GM19328 (cell line): ENCODE data around the gene CACHD1.

Source experiments
- ATAC-seq: cut with Tn5 transposase; IDR thresholded peaks from one replicate; pipeline ENCODE4 v1.9.1; 2021; ENCODE audit warnings: mild to moderate bottlenecking, moderate library complexity; ENCODE audit not compliant: unreplicated experiment

Gene CACHD1

DNA sequence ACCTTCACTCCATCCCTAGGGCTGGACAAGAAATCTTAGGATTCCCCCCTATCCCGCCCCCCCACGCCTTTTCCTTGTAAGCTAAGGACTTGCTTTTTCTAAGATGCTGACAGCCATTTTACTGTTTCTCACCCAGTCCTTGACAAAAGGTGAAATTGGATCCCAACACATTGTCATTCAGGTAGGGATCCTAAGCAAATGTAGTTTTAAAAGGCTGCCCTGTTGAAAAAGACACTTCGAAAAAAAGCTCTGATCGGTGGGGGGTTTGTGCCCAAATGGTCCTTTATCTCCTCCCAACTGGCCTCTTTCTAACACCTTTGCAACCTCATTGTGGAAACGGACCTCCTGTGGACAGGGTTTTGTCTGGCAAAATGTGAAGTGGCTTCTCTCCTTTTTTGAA is 2.9 kb downstream of the CACHD1 start:
- ATAC-seq = no peak

DNA sequence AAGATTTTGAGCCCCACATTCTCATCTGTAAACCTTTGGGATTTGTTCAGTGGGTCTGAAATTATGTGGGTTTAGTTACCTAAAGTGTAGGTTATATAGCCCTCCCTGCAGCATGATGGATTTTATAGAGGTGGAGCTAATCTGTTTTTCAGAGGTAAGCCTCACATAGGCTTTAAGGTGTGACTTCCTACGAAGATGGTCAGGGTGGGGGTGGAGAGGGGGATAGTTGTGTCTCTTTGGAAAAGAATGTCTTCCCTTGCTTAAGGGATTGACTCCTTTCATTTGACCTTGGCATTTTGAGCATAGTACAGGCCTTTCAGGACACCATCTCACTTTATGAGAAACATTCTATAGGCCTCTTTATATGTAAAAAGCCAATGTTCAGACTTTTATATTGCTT is 3.4 kb downstream of the CACHD1 start:
- ATAC-seq = no peak

DNA sequence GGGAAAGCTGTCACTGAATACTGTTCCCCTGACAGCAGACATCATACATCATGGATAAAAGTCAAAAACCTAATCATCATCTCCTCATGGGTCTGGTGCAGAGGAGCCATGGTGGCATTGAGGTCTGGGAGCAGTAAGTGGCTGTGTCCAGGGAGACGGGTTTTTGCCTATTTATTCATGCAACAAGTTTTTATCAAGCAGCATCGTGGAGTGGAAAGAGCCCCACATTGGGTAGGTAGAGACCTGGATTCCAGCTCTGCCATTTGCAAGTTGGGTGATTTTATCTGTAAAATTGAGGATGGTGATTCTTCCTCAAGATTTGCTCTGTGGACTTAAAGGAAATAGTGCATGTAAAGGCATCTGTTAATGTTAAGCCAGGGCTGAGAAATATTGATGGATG is 4.2 kb downstream of the CACHD1 start:
- ATAC-seq = no peak

DNA sequence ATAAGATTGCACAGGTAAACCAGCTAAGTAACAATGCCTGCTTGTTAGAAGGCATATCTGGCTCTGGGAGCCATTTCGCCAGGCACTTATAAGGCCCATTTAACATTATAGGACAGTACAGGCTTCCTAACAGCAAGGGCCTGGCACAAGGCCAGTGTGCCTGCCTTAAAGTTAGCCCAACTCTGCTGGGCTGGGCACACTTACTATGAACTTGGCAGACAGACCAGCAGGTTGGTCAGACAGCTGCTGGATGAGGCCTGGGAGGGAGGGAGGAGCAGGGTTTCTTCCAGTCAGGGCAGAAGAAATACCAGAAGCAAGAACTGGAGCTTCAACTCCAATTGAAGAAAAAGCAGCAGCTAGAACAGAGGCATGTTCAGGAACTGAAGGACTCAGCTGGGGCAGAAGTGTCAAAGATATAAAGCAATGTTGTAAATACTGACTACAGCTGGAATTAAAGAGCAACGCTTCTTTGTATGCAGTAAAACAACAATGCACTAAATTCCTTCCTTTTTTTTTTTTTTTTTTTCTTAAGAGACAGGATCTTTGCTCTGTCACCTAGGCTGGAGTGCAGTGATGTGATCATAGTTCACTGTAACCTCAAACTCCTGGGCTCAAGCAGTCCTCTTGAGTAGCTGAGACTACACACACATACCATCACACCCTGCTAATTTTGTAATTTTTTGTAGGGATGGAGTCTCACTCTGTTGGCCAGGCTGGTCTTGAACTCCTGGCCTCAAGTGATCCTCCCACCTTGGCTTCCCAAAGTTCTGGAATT is 4.9 kb downstream of the CACHD1 start:
- ATAC-seq = no peak

DNA sequence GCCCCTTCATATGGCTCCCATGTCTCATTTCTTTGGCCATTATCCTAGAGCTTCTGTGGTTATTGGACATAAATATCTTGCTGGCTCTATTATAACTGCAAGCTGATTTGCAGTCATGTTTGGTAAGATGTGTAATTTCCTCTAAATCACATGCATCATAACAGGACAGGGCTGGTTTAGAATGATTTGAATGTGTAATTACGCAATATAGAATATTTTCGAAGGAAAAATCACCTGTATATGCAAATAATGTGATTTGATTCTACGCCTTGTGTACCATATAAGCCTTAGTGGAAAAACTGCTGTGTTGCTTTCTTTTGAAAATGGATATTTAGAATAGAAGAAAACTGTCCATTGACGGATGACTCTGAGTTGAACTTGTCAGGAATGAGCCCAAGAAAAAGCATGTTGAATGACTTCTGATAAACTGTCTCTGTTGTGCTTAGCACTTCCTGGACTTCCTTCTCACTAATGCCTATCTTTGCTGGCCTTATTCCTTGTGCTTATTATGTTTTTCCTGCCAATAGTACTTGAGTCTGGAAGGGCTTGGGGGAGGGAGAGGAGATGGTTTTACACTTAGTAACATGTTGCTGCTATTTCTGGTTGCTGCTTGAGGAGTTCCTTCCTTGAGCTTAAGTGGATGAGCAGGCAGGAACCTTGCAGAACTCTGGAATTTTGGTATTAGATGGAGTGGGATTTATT is 6.5 kb downstream of the CACHD1 start:
- no peak for ATAC-seq

DNA sequence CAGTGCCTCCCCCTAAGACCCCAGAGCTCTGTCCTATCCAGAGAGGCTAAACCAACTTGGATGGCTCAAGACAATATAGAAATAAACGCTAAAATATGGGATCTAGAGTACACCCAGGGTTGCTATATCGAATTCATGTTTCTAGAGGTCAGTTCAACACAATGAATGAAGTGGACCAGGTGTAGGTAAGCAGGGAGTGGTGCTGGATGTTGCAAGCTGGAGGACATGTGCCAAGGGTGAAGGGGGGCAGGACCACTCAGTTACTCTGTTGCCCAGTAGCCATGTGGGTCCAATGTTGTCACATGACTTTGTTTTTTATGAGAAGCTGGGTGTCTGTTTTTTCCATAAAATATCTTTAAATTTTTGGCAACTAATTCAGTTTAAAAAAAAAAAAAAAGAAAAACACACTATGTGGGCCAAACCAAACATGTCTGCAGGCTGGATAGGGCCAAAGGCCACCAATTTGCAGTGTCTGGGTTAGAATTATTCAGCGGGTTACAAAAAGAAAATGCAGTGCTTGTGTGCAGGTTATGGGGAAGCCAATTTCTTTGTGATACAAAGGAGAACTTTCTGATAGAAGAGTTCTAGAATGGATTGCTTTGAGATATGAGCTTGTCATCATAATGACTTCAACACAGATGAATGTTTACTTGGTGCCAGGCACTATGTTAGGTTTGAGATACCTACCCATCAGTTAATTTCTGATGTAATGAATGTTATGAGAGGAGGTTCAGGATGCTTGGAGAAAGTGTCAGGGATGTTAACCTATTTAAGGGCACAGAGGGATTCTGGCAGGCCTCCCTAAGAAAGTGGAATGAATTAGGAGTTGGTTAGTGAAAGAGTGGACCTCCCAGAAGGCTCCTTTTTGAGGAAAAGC is 8.9 kb downstream of the CACHD1 start:
- ATAC-seq = no peak

DNA sequence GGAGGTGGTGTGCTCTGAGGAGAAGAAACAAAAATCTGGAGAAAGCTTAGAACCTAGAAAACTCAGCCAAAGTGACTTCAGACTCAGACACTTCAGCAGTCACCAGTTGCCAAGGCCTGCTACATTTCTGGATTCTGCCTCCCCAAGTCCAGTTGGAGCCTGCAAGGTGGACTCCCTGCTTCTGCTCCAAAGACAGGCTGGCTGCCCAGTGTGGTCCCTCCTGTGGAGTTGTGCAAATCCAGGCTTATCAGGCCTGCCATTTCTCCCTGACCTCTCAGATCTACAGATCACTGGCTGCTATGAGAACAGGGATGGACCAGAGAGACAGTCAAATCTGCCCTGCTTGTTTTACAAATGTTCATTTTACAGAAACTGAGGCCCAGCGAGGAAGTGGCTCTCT is 9.9 kb downstream of the CACHD1 start:
- no peak for ATAC-seq

DNA sequence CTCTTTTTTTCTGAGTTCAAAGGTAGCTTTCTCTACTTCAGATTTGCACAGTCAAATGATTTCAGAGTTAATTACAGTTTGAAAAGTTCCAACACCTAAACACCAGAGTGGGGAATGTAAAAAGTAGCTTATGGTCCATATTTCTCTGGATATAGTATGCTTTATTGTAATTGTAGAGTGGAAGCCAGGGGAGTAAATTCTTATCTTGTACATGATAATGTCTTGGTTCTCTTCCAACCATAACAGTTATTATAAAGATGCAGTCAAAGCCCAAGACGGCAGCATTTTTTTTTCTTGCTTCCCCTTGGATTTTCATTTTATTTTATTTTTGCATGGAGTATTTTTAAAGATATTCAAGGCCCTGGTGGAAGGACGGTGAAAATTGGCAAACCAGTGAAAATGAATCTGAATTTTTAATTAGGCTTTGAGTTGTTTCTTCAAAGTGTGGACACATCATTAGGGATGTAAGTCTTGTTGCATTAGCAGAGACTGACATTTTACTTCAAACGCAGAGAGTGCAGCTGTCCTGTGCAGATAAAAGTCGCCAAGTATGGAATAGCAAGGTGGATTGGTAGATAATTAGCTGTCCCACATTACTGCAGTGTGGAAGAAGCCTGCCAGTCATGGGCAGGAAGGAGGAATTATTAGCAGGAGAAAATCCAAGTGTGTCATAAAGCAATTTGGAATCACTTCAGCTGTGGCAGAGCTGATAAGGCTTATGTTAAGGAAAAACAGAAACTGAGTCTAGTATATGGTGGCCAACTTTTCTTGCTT is 11.3 kb downstream of the CACHD1 start:
- ATAC-seq = no peak

DNA sequence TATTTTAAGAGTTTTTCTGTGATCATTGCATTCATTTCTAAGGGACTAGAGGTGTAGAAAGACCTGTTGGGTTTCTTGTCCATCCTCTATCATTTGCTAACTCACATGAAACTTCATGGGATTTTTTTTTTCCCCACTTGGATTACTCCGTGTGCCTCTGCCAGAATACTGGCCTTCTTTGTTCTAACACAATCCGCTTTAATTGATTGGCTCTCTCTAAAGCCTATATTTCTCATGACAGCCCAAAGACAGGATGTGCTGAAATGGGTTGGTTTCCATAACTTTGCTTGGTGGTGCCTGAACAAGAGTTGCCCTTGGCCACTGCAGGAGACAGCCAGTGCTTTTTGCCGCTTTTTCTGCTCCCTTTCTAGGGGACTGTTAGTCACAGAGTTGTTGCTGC is 12.2 kb downstream of the CACHD1 start:
- ATAC-seq = no peak

DNA sequence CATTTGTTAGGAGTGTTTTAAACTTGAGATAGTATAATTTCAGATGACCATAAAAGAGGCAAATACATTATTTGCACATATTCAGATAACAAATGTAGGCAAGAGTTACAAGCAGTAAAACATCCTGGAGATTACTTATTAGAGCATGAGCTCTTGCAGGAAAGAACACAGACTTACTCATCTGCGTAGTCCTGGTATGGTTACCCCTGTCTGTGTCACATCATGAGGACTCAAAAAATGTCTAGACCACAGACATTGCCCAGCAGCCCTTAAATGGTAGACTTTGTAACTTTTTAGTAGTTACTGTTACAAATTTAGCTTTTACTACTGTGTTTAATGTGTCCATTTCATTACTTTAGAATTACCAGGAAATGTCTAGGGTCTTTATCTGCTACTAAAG is 12.8 kb downstream of the CACHD1 start:
- ATAC-seq = no peak

DNA sequence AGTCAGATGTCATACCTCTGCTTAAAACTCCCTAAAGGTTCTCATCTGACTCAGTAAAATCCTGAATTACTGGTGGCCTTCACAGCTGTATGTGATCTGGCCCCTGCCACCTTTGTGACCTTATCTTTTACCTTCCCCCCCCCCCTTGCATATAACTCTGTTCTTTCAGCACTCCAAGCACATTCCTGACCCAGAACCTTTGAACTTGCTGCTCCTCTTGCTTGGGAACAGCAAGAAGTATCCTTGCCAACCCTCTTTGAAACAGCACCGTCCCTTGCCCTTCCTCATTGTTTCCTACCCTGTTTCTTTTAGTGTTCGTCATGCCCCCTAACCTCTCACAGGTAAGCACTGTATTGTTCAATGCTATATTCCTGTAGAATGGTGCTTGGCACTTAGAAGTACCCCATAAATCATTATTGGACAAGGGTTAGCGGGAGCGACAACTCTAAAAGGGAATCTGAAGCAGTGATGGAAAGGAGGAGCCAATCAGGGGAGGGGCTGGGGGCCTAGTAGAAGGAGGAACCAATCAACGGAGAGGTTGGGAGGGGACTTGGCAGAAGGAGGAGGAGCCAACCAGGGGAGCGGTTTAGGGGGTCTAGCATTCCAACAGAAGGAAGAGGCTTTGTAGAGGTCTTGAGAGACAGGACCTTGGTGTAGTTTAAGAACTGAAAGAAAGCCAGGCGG is 13.9 kb downstream of the CACHD1 start:
- ATAC-seq = no peak

DNA sequence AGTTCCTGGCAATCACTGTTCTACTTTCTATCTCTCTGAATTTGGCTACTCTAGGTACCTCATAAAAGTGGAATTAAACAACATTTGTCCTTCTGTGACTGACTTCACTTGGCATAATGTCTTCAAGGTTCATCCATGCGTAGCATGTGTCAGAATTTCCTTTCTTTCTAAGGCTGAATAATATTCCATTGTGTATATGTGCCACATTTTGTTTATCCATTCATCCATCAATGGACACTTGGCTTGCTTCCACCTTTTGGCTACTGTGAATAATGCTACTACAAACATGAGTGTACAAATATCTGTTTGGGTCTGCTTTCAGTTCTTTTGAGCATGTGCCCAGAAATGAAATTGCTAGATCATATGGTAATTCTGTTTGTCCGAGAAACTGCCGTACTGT is 14.7 kb downstream of the CACHD1 start:
- no peak for ATAC-seq

DNA sequence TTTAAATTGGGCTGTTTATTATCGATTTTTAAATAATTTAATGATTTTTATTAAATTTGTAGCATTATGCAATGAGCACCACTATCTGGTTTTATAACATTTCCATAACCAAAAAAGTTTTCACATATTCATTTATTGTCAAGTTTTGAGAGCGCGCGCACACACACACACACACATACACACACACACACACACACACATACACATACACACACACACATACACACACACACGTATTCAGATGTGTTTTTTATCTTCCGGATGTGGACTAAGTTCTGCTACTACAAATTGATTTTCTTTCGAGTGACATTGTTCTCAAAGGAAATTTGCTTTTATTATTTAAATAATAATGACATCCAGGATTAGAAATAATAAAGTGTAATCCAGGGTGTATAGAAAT is 16.3 kb downstream of the CACHD1 start:
- no peak for ATAC-seq

DNA sequence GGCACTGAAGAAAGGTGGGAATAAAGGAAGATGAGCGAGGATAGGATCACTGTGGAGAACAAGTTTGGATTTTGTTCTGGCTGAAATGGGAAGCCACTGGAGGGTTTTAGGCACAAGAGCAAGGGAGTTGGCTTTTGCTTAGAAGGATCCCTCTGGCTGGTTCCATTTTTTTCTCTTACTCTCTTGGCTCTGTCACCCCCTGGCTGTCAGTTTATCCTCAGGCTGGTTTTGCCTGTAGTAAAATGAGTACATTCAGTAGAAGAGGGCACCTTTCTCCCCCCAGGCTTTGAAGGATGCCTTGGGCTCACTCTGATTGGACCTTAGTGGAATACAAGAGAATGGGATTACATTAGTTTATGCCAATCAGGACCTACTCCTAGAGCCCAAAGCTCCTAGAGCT is 17.1 kb downstream of the CACHD1 start:
- ATAC-seq = no peak

DNA sequence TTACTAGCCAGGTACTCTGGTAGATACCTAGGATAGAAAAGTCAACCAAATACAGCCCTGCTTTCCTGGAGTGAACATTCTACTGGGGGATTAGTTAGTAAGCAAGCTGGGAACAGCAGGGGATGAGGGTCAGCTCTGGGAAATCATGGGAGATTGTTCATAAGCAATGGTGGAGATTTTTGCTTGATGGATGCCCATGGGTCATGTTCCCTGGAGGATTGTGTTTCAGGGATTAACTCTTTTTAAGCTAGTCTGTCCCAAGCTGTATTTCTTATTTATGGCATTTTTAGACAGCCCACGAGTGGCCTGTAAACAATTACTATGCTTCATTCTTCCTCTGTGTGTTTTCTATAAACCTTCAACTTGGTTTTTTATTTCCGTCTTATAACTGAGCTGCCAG is 18.9 kb downstream of the CACHD1 start:
- no peak for ATAC-seq

DNA sequence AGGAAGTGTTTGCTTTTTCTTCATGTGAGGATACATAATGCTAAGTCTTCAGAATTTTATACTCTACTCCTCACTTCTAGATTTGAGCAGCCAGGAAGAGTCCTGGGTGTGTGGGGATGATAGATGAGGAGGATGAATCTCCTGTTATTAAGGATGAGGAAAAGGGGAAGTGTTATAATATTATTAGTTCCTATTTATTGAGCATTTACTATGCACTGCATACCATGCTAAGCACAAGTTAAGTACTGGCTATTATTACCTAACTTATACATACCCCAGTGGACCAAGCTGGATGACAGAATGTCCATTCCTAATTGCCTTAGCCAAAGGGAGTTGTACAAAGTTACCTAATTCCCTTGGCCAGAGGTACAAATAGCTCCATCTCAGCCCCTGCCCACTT is 19.8 kb downstream of the CACHD1 start:
- ATAC-seq = no peak

DNA sequence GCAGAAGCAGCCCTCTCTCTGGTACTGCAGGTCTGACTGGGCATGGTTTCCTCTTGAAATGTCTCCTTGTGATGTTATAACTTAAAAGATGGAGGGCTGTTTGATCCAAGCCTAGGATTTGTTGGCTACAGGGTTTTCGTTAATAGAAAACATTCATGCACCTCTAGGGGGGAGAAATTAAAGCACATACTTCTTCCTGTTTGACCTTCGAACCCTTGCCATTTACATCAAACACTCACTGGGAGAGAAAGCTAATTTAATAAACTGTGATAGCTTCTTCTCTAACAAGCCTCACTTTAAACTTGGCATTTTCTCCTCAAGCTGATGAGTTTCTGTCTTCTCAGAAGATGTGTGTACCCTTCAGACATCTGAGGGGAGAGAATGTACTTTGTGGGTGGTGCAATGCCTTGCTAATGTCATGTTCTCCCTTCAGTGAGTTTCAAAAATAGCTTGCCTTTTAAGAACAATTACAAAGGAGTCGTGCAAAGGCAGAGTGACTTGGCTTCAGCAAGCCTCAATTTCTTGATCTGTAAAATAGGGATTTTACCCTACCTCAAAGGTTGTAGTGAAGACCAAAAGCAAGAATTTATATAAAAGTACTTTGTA is 20.4 kb downstream of the CACHD1 start:
- ATAC-seq = no peak

DNA sequence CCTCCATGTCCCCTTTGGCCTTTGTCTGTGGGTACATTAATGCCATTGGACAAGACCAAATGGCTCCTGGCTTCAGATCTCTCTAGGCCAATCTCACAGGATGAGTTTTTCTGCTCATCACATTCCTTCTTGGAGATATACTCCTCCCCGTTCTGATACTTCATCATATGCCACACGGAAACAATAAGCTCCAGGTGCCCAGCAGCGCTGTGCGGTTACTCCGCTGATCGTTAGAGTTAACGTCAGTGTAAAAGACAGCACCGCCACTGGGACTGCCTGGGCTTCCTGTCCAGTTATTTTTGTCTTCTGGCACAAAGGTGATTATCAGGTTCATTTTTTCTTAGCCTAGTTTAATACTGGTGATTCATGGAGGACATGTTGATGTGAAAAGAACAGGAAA is 22.5 kb downstream of the CACHD1 start:
- no peak for ATAC-seq

DNA sequence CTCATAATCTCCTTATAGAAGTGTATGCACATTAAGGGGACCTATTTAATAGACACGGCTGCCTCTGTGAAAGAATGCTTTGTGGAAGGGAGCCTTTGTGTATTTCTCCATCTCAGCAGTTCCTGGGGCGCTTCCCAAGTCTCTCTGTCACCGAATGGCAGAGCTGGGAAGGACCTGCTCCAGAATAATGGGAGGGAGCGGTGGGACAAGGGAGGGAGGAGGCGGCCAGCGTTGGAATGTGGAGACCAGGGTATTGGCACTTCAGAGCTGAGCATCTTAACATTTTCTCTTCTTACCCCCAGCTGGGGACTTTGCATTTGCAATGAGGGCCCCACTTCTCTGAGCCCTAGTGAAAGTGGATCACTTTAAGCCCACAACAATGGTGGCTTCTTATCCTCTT is 23.9 kb downstream of the CACHD1 start:
- no peak for ATAC-seq

DNA sequence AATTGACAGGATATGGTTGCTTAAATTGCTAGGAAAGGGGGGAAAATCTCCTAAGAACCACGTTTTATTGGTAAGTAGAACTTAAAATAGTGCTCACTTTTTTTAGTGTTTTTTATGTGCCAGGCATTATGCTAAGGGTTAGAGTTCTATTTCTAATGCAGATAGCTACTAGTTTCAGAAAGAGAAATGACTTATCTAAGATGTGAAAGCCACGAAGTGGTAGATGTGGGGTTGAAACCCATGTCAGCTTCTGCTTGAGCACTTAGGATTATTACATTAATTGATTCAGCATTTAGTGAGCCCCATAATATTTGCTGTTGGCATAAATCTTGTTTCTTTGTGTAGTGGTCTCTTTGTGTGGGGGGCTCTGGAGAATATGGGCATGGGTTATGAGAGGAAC is 24.7 kb downstream of the CACHD1 start:
- ATAC-seq = no peak
